ENCODE measurements around the gene POU2AF2.

GRCh38 chr11:111282562-111283075 is 37.1 kb downstream of the POU2AF2 start:
- no peak for TF ChIP-seq CTCF (IDR thresholded peaks at IDR 0.05)
- TF ChIP-seq POLR2A (IDR thresholded peaks at IDR 0.05), result no peak

All from tibial nerve (tissue), 3 donors.